Measurements from ENCODE around the gene ZMIZ1.
A peak's percentile ranks its signal among the peaks of the same experiment; 100 is the strongest.

ZMIZ1 gene

DNA sequence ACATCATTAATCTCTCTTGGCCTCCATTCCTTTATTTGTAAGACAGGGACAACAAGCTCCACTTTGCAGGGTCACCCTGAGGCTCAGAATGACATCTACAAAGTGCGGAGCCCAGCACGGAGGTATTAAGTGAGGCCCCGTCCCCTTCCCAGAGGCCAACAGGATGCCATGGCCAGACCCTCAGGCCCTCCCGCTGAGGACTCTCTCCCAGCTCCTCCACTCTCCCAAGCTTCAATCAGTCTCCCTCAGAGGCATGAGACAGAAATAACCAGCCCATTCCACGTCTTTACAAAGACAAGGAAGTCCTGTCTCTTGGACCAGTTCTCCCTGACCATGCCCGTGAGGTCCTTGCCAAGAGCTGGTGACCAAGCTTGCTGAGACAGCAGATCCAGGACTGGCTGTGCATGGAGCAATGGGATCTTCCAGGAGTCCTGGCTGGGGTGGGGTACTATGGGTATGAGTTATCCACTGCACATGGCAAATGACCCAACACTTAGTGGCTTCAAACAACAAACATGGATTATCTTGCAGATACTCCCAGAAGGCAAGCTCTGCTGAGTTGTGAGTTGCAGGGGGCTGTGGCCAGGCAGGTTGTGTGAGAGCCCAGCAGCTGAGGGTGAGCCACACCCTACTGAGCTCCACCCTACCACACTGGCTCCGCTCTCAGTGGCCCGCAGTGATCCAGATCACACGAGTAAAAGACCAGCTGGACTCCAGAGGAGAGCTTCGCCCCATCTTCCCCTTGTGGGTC, 274.2 kb downstream of the ZMIZ1 start:
- no peak for DNase-seq (ENCODE audit: low read depth)

DNA sequence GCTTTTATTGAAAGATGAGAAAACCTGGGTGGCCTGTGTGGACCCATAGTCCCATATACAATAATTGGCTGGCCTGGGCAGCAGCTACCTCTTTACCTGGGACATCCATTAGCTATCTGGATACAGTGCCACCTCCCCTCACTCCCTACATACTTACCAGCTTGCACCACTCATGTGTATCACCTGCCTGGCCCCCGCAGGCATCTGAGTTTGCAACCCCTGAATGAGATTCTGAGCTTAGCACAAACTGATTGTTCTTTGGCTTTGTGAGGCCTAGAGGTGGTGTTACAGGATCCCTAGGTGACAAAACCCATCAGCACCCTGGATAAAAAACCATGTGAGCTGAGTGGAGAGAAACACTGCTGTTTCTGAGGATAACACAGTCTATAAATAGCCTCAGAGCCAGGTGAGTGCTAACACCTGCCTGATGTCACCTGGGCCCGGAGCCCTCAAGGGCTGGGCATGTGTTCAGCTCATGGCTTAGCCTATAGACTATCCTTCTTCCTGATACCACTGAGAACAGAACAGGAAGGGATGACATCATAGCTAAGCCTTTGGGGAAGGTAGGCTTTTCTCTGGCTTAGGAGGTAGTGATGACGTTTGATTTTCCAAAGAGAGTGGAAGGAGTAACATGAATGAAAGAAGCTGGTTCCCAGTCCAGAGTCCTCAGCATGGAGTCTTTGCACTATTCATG, 275.9 kb downstream of the ZMIZ1 start:
- DNase-seq (ENCODE audit: low read depth) = no peak

DNA sequence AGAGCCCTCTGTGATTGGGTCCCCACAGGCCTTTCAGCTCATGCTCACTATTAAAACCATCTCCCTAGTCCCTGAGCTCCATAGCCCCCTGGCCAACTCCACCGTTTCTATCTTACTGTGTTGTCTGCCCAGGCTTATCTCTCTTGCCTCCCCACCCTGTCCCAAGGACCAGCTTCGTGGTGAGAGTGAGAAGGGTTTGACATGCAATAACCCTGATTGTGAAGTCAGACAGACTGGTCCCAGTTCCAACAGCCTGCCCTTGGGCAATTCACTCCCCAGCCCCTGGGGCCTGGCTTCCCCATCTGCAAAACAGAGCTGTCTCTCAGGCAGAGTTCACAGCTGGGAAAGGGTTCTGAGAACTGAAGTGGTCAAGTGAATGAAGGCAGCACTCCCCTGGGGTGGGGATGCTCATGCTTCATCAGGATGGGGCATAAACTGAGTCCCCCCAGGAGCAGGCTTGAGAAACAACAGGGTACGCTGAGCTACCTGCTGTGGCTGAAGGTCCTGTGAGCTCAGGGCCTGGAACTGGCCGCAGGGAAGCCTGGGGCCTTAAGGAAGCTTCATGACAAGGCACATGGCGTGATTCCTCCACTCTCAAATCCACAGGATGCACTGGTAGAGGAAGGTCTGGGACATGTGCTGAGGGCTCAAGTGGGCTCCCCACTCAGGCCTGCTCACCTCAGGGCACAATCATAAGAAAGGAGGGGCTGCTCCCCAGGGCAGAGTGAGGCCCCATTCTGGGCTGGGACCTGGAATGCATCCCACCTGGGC, 276.7 kb downstream of the ZMIZ1 start:
- DNase-seq (ENCODE audit: low read depth) = no peak

DNA sequence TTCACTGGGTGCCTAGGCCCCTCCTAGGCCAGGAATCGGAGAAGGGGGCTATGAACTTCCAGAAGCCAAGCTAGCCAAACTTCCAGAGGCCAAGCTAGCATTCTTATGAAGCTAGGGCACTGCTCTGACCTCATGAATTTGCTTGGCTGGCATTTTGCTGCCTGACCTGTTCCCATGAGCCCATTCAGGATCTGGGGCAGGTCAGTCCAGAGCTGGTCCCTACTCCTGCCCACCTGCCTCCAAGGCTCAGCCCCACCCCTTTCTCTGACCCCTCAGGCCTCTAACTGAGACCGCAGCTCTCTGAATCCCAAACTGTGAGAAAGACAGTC, 277.2 kb downstream of the ZMIZ1 start:
- DNase-seq (ENCODE audit: low read depth) = no peak

DNA sequence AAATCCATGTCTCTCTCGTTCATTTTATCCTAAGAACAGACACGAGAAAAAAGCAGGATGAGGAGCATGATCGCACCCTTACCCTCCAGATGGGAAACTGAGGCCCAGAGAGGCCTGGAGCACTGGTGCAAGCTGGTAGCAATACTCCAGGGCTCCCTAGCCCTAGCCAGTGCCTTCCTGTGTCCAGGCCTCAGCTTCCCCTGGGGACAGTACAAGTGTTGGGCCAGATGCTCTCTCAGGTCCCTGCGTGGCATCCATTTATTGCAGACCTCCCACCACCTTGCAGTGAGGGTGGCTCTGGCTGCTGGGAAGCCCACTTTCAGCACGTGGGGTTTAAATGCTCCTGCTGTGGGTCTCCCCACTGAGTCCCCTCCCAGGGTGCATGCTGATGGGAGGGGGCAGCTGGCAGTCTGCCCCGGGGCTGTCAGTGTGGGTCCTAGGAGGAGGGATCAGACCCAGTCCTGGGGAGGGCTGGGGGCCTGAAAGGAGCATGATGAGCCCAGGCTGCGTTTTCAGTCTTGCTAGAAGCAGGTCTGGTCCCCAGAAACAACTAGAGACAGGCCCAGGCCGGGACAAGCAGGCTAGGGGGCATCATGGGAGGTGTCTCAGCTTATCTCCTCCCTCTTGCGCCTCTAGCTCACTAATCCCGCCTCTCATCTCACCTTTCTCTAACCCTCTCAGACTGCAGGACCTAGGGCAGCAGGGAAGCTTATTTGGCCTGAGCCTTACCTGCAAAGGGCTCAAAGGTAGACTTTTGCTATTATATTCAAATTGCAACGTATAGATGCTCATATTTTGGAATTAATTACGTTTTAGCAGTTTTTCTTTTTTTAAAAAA, 277.8 kb downstream of the ZMIZ1 start:
- DNase-seq (ENCODE audit: low read depth) = no peak

DNA sequence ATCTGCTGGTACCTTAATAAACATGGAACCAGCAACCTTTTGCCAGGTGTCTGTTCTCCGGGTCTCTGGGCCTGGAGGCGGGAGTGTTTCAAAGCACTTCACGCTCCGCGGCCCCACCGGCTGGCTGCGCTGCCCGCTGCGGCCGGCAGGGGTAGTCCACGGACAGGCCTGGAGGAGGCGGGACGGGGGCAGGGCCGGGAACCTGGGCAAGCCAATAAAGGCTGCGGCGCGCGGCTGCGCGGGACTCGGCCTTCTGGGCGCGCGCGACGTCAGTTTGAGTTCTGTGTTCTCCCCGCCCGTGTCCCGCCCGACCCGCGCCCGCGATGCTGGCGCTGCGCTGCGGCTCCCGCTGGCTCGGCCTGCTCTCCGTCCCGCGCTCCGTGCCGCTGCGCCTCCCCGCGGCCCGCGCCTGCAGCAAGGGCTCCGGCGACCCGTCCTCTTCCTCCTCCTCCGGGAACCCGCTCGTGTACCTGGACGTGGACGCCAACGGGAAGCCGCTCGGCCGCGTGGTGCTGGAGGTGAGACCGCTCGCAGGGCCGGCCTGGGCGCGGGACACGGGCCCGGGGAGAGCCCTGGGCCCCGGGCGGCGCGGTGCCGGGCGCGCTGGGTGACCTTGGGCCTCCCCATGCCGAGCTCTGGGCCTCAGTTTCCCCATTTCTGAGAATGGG, 278.6 kb downstream of the ZMIZ1 start, which contains the start of gene PPIF:
Gene PPIF, plus strand, starts transcription at position 244 of the 668 bp plus-strand sequence. Its CDS starts 80 bp downstream, at position 324.
- peak; percentile 93 for DNase-seq (ENCODE audit: low read depth)

DNA sequence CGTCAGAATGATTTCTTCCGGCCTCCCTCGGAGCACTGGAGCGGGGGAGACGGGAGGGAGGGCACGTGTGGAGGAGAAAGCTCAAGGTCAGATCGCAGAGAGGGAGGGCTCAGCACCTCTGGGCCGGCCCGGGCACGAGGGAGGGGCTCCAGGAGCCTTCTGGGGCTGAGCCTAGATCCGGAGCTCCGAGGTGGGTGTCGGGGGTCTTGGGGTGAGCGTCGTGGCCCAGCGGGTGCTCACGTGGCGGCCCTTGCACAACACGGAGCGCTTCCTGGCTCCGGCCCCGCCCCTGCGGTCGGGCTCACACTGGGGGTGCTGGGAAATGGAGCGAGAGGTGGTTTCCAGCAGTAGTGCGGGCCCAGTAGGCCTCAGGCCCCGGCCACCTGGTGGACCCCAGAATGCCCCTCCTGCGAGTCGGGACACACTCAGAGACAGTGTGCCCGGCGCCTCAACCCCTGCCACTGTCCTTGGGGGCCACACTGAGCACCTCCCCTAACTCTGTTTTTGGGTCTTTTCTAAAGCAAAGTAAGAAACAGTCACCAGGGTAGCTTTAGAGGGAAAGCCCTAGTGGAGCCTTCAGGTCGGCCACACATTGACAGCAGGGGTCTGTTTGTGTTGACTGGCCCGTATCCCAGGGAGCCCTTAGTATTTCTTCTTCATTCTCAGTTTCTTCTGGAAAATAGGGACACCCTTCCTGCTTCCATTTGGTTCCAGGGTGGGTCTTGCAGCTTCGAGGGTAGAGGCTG, 279.3 kb downstream of the ZMIZ1 start:
- peak; percentile 68 for DNase-seq (ENCODE audit: low read depth)

DNA sequence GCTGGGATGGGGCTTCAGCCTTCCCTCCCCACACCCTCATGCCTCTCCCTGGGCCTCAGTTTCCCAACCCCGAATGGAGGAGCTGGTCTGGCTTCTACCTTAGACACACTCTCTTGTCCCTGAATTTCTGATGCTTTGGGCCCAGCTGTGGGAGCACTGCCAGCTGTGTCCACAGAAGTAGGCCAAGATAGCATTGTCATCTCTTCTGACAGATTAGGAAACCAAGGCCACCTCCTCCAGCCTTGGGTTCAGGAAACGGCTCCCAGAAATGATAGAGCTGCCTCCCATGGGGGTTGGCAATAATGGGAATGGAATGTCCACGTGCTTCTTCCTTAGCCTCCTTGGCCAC, 279.8 kb downstream of the ZMIZ1 start:
- DNase-seq (ENCODE audit: low read depth) = no peak

DNA sequence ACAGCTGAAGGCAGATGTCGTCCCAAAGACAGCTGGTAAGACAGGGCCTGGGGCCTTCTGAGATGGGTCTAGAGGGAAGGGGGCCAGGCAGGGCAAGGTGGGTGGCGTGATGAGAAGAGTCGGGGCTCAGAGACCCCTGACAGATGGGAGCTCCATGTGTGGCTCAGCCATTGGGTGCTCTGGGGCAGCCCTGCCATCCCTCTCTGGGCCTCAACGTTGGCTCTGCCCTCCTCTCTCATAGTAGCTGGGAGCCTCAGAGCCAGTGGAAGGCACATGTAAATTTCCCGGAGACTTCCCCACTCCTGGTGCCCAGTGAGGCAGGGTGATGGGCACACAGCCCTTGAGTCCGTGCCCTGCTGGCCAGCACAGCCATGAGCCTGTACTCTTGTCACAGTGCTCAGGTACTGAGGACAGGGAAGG, 280.3 kb downstream of the ZMIZ1 start:
- DNase-seq (ENCODE audit: low read depth) = no peak

DNA sequence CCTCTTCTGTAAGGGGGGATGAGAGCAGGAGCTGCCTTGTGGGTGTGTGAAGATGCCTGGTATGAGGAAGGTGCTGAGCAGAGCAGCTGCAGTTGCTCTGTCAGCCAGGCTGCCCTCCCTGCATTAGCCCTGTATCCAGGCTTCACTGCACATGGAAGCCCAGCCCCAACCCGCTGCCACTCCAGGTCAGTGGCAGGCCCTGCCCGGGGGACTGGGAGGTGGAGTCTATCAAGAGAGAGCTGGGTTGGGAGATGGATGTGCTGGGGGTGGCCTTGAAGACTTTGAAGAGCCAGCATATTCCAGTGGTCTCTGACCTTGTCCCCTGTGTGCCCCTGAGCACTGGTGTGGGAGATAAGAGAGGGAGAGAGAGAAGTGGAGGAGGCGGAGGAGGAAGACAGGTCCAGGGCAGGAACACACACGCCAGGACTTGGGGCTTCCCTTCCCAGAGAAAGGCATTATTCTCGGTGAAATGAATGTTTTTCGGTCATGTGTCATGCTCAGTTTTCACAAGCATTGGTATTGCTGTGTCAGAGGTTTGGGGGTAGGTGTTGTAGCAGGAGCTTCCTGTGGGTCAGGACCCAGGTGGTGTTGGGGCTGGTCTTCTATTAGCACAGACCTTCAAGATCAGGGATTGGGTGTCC, 281.1 kb downstream of the ZMIZ1 start:
- no peak for DNase-seq (ENCODE audit: low read depth)

DNA sequence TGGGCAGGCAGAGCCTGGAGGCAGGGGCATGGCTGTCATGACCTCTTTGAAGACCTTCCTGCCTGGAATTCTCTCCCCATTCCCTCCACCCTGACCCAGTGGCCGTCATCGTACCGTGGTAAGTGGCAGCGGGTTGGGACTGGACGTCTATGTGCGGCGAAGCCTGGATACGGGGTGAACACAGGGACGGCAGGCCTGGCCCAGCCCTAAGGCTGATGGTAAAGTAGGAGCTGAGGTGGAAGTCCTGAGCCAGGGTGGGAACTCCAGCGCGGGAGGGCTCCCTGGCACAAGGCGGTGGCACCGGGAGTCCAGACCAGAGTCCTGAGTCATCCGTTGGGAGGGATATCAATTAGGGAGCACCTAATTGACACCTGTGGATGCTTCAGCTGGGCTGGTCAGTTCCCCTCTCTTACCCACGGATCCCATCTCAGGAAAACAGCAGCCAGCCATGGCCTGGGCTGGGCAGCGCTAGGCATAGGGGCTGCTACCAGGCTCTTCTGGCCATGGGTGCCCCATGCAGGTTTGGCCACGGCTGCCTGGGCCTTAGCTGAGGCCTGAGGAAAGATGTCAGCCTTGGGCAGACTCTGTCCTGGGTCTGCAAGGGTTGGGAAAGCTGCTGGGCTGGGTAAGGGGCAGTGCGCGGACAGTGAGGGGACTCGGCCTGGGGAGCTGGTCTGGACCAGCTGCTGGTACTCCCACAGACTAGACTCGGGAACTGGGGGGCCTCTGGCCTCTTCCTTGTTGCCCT, 281.8 kb downstream of the ZMIZ1 start:
- DNase-seq (ENCODE audit: low read depth) = no peak

DNA sequence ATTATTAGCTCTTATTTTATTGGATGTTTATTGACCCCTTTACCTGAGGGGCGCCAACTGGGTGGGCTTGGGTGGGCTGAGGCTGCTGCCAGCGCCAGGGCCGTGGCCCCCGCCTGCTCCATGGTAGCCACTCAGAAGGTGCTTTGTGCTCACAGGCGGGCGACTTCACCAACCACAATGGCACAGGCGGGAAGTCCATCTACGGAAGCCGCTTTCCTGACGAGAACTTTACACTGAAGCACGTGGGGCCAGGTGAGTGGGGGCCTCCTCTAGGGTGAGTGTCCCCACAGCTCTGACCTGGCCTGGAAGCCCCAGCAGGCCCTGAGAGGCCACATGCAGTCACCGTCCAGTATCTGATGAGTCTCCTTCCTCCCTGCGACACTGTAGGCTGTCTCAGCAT, 282.6 kb downstream of the ZMIZ1 start:
- DNase-seq (ENCODE audit: low read depth) = no peak

DNA sequence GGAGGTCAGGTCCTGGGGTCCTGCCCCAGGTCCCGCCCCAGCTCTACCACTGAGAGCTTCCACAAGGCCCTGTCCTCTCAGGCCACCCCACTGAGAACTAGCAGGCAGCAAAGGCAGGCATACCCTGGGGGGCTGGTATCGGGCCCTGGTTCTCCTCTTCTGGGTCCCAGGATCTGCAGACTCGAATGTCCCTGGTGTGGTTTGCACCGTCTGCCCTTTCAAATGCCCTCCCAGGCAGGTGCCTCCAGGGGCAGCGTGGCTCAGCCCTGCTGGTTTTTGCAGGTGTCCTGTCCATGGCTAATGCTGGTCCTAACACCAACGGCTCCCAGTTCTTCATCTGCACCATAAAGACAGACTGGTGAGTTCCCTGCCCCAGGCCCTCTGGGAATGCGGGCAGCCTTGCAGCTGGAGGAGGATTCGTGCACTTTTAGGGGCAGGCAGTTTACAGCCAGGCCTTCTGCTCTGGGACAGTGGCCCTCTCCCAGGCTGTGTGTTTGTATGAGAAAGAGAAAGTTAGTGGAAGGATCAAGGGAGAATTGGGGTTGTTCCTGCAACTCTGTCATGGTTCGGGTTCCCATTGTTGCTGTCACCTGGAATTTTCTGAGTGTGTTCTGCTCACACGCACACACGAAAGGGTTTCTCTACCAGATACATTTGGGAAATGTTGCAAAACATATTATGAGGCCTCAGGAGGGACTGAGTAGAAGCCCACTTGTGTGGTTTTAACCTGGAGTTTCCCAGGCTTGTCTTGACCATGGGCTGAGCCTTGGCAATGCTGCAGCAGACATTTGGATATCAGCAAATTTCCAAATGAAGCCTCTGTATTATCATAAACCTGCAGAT, 283.5 kb downstream of the ZMIZ1 start:
- DNase-seq (ENCODE audit: low read depth) = no peak

DNA sequence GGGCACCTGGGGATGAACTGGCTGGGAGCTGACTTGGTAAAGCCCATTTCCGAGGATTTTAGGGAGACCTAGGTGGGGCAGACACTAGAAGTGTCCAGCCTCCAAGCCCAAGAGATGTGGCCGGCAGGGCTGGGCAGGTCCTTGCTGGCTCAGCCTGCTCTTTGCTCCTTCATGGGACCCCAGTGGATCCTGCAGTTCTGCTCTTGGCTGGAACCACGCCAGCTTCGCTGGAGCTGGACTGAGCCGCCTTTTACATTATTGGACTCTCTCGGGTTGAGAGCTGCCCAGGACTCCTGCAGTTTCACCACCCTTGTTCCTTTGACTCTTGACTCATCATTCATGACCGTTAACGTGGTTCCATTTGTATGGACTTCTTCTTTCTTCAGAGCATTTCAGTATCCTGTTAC, 284.2 kb downstream of the ZMIZ1 start:
- no peak for DNase-seq (ENCODE audit: low read depth)

DNA sequence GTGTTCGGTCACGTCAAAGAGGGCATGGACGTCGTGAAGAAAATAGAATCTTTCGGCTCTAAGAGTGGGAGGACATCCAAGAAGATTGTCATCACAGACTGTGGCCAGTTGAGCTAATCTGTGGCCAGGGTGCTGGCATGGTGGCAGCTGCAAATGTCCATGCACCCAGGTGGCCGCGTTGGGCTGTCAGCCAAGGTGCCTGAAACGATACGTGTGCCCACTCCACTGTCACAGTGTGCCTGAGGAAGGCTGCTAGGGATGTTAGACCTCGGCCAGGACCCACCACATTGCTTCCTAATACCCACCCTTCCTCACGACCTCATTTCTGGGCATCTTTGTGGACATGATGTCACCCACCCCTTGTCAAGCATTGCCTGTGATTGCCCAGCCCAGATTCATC, 285.0 kb downstream of the ZMIZ1 start:
- no peak for DNase-seq (ENCODE audit: low read depth)

DNA sequence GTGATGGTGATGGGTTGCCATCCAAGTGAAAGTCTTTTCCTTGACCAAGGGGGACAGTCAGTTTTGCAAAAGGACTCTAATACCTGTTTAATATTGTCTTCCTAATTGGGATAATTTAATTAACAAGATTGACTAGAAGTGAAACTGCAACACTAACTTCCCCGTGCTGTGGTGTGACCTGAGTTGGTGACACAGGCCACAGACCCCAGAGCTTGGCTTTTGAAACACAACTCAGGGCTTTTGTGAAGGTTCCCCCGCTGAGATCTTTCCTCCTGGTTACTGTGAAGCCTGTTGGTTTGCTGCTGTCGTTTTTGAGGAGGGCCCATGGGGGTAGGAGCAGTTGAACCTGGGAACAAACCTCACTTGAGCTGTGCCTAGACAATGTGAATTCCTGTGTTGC, 285.4 kb downstream of the ZMIZ1 start:
- no peak for DNase-seq (ENCODE audit: low read depth)

DNA sequence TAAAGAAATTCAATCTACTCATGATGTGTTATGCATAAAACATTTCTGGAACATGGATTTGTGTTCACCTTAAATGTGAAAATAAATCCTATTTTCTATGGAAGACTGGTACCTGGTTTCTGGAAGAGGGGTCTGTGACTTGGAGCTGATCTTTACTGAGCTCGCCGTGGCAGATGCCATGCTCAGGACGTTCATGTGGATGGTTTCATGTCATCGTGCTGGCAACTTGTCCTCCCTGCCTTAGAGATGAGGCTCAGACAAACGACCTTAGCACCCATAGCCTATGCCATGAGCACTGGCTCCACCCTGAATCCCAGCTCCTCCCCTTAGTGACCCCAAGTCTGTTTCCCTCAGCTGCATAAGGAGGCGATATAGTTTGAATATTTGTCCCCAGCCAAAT, 285.8 kb downstream of the ZMIZ1 start:
- no peak for DNase-seq (ENCODE audit: low read depth)

DNA sequence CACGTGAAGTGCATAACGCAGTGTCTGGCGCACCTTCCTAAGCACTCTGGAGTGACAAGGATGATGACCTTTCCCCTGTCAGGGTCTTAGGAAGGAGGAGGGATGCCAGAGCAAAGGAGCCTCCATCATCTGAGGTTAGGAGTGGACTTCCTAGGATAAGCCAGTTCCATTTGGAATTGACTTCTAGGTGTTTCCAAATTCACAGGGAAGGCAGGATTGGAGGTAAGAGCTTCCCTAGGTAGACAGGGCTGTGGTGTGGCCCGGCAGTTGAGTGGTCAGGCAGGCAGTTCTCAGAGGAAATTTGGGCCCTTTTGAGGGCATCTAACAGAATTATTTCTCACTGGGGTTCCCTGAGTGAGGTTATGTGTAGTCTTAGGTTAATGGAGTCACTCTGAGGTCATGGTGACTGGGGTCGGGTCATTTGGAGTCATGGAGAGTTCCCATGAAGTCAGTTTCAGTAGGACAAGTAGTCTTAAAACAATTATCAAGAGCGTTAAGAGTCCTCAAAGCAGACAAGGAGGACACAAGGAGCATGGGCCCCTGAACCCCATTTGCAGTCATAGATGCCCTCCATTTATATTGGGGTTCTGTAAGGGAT, 286.8 kb downstream of the ZMIZ1 start:
- DNase-seq (ENCODE audit: low read depth) = no peak
